OCI-LY7 (cell line): ENCODE measurements around the gene EVI5.
"Not testable (repeated sequence)": the region's sequence is repeated elsewhere in the genome, so short reads cannot be mapped to it uniquely, and the experiment has no call there.

ENCODE experiments used
- EZH2phosphoT487 ChIP-seq: fragments of 200-600 bp; sonication (generic); IDR thresholded peaks from 2 replicates; pipeline ENCODE4 v1.6.1; 2018; ENCODE audit warnings: low read depth, borderline replicate concordance, mild to moderate bottlenecking, mixed run types, antibody characterized with exemption, low read length, moderate library complexity, mixed read lengths
- TF ChIP-seq, protein P1 (sequence below): fragments of 200-600 bp; sonication (generic); conservative IDR thresholded peaks from 2 replicates; pipeline ENCODE4 v1.5.1; 2014; ENCODE audit warnings: mild to moderate bottlenecking, antibody characterized with exemption, low read length, moderate library complexity, mixed read lengths

DNA sequence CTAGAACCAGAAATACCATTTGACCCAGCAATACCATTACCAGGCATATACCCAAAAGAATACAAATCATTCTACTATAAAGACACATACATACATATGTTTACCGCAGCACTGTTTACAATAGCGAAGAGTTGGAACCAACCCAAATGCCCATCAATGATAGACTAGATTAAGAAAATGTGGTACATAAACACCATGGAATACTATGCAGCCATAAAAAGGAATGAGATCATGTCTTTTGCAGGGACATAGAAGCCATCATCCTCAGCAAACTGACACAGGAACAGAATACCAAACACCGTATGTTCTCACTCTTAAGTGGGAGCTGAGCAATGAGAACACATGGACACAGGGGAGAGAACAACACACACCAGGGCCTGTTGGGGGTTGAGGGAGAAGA is 144.2 kb downstream of the EVI5 start:
- TF ChIP-seq EZH2phosphoT487, result not testable (repeated sequence)
- TF ChIP-seq, protein P1, sequence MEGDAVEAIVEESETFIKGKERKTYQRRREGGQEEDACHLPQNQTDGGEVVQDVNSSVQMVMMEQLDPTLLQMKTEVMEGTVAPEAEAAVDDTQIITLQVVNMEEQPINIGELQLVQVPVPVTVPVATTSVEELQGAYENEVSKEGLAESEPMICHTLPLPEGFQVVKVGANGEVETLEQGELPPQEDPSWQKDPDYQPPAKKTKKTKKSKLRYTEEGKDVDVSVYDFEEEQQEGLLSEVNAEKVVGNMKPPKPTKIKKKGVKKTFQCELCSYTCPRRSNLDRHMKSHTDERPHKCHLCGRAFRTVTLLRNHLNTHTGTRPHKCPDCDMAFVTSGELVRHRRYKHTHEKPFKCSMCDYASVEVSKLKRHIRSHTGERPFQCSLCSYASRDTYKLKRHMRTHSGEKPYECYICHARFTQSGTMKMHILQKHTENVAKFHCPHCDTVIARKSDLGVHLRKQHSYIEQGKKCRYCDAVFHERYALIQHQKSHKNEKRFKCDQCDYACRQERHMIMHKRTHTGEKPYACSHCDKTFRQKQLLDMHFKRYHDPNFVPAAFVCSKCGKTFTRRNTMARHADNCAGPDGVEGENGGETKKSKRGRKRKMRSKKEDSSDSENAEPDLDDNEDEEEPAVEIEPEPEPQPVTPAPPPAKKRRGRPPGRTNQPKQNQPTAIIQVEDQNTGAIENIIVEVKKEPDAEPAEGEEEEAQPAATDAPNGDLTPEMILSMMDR, result not testable (repeated sequence)
